Stimulated activated CD4-positive, alpha-beta T cell treated with anti-CD3 and anti-CD28 coated beads, Interleukin-15, amount 100 ng/mL, for 1 hour (primary cell): ENCODE results near the gene IFT27.
"Not testable (repeated sequence)": the region's sequence is repeated elsewhere in the genome, so short reads cannot be mapped to it uniquely, and the experiment has no call there.

ENCODE experiments used
- DNase-seq, 2 donors: peaks; one replicate each; pipeline ENCODE4 v3.0.0-alpha.2; 2020; ENCODE audit warnings: low read depth in 1 of 2, low spot score in 1 of 2

The IFT27 gene

GRCh38 chr22:36744791-36745190 is 31.1 kb downstream of the IFT27 start:
- no peak for DNase-seq

- no peak for DNase-seq
These were observed 31.5 kb downstream of the IFT27 start for GRCh38 chr22:36744413-36744765.

DNA sequence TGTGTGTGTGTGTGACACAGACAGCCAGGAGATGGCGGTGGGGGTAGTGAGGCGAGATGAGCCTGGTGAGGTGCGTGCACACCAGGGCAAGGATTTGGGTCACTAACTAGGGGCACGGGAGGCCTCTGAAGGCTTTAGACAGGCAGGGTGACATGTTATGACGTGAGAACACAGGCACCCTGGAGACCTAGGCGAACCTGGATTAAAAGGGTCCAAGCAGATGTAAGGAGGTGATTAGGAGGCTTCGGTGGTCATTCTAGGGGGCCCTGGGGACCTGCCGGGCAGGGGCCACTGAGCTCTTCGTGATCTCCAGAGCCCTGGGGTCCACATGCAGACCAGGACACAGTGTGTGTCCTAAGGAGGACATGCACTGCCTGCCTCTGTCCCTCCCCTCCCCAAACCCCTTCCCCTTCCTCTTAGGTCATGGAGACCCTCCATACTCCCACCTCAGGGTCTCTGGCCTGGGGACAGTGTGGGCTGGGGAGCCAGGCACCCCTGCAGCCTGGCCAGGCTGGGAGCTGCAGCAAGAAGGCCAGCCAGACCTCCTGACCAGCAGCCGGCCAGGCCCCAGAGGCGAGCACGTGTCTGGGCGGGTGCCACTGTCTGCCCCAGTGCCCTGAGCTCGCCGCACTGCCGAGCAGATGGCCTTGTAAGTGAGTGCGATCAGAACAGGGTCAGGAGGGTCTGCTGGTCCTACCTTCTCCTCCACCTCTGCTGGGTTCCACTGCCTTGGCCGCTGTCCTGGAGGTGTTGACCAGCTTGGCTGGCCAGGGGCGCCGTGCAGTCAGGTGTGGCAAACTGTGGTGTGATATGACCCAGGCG is 32.1 kb downstream of the IFT27 start:
- DNase-seq, result no peak

DNA sequence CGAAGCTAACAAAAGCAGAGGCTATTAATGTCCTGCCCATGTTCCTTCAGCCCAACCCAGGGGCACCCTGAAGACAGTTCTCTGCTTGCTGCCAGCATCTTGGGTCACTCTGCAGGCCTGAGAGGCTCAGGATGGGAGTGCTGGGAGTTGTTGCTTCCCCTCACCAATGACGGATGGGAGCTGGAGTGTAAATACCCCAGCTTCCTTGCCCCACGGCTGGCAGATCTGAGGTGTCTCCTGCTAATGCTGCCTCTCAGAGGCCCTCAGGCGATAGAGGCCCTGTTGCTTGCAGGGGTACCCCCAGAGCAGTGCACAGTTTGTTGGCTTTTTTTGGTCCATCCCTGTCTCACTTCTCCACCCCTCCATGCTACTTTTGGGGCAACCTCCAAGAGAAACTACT is 32.9 kb downstream of the IFT27 start:
- DNase-seq, result no peak

DNA sequence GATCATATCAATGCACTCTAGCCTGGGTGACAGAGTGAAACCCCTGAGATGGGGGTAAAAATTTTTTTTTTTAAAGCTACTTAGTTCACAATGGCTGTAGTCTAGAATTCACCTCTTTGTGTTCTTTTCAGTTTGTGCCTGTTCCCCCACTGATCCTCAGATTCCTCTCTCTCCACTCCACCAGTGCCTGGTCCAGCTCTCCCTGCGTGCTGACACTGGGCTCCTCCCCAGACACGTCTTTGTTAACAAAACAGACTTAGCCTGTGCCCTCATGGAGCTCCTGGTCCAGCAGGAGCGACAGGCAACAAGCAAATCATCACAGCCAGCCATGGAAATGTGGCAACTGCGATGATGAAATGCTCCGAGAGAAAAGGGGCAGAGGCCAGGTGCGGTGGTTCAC is 34.0 kb downstream of the IFT27 start:
- DNase-seq, result no peak

DNA sequence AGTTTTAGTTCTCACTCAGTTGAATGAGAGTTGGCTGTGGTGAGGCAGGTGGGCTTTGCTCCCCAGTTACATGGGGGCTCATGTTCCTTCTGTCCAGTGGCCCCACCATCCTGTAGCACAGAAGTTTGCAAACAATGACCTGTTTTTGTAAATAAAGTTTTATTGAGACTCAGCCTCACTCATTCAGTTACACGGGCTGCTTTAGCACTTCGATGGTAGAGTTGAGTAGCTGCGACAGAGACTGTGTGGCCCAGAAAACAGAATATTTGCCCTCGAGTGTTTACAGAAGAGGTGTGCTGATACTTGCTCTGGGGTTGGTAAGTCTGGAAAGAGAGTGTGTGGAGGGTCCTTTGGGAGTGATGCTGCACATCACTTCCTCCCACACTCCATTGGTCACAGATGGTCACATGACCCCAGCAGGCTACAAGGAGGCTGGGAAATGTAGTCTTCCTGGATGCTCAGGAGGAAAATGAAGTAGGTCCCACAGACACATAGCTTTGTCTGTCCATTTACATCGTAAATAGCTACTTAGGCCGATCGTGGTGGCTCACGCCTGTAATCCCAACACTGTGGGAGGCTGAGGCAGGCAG is 34.6 kb downstream of the IFT27 start:
- DNase-seq, result no peak

- DNase-seq, result no peak
These were observed 35.2 kb downstream of the IFT27 start for GRCh38 chr22:36740716-36741115.

DNA sequence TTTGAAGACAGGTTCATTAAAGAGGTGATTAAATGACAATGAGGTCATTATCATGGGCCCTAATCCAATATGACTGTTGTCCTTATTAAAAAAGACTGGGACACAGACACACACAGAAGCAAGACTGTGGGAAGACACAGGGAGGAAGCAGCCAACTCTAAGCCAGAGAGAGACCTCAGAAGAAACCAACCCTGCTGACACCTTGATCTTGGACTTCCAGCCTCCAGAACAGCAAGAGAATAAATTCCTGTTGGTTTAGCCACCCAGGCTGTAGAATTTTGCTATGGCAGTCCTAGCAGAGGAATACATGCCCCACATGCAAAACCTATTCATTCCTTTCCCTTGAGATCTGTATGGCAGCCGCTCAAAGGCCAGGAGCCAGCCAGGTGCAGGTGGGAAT is 36.7 kb downstream of the IFT27 start:
- DNase-seq, result no peak

DNA sequence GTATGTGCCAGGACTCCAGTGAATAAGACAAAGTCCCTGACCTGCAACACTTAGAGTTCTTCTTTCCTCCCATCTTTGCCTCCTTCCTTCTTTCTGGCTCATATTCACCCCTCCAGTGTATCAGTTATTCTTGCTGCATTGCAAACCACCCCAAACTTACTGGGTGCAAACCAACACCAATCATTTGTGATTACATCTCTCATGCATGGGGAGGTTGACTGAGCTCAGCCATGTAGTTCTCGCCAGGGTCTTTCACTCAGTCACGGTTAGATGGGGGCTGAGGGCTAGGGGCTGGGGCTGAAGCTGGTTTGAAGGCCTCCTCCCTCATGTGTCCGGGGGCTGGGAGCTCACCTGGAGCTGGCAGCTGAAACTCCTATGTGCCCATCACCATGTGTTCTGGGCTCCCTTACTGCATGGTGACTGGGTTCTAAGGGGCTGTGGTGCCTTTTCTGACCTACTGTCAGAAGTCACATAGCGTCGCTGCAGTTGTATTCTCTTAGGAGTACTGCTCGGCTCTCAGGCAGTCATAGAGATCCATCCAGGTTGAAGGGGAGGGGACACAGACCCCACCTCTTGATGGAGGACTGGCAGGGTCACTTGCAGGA is 37.4 kb downstream of the IFT27 start:
- no peak for DNase-seq

DNA sequence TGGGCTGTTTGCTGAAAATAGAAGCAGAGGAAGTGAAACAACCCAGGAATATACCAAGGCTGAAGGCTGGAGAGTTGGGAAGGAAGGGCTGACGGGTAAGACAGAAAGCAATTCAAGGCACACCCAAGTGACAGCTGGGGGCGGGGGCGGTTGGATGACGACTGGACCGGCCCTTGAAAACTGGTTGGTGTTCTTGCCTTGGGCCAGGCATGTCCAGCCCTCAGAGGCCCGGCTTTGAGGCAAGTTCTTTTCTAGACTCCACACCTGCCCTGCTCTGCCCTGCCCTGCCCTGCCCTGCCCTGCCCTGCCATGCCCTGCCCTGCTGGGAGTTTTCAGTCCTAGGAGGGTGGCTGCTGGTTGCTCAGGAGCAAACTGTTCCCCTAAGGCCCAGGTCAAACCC is 38.1 kb downstream of the IFT27 start:
- no peak for DNase-seq

- no peak for DNase-seq
These were observed 39.1 kb downstream of the IFT27 start for GRCh38 chr22:36736701-36737320.

DNA sequence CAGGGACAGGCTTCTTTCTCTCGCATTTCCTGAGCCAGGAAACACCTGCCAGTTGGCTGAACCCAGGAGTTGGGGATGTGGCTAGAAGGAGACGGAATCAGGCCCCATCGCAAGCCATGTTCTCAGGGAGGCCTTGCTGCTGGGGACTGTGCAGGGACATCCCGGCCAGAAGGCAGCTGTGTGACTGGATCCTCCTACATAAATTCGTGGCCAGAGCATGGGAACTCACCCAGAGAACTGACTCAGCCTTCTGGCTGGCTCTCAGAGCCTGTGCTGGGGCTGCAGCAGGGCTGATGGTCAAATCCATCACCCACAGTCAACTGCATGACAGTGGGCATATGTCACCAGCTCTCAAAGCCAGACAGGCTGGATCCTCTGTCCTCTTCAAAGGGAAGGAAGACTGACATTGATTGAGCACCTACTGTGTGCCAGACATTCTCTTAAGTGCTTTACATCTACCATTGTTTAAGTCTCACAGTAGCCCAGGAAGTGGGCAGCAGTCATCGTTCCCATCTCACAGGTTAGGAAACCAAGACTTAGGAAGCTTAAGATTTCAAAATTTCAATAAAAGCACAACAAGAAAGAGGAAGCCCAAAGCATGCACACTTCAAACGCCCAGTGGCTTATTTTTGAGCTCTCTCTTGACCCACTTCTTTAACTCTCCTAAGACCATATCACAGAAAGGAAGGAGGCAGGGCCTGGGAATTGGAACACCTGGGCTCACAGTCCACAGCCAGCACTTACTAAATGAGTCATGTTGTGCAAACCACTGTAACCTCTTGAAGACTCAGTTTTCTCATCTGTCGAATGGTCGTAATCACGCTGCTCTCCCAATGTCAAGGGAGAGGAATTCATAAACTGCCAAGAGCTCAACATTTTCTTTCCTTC is 41.5 kb downstream of the IFT27 start:
- DNase-seq, result no peak

DNA sequence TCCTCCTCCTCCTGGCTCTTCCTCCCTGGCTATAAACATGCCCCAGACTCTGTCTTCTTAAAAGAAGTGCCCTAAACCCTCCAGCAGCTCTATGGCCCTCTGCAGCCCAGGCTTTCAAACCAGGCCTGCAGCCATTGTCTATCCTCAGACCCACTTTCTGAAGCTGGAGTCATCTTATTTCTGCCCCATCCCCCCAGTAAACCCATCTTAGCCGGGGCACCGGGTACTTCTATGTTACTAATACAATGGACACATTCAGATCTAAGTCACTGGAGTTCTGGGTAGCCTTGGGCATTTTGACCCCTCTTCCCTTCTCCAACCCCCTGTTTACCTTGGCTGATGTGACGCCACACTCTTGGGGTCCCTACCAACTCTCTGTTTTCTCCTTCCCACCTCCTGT is 42.6 kb downstream of the IFT27 start:
- DNase-seq, result no peak

DNA sequence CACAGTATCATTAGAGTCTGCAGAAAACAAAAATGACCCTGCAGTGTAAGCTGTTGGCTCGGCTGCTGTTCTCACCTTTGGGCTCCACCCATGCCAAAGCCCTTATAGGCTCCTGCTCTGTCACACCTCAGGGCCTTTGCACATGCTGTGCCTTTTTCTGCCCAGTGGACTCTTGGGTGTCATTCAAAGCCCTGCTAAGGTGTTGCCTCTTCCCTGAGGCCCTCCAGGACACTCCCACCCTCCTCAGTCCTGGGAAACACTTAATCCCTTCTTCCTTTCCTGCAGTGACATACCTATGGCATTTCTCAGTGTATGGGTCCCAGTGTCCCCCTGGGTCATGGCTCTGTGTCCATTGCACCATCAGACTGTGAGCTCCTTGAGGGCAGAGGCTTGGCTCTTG is 43.3 kb downstream of the IFT27 start:
- no peak for DNase-seq

- no peak for DNase-seq
These were observed 44.0 kb downstream of the IFT27 start for GRCh38 chr22:36731916-36732315.

- not testable (repeated sequence) for DNase-seq
These were observed 44.6 kb downstream of the IFT27 start for GRCh38 chr22:36731321-36731720.

- DNase-seq, result no peak
These were observed 45.6 kb downstream of the IFT27 start for GRCh38 chr22:36730176-36730858.

- no peak for DNase-seq
These were observed 46.6 kb downstream of the IFT27 start for GRCh38 chr22:36729321-36729720.

- DNase-seq, result no peak
These were observed 47.4 kb downstream of the IFT27 start for GRCh38 chr22:36728505-36728904.

DNA sequence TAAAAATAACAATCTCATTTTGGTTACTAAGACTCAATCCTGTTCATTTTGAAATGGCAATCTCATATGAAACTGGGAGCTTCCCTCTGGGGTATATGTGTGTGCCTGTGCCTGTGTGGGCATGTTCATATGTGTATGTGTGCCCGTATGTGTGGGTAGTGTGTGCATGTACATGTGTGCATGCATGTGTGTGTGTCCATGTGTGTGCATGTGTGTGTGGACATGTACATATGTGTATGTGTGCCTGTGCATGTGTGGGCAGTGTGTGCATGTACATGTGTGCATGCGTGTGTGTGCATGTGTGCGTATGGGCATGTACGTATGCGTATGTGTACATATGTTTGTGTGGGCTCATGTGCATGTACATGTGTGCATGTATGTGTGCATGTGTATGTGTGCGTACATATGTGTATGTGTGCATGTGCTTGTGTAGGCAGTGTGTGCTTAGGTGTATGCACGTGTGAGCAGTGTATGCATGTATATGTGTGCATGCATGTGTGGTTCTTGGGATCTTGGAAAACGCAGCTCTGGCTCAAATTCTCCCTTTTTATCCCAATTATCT is 47.9 kb downstream of the IFT27 start:
- no peak for DNase-seq
